ENCODE results near the gene SLC5A8.

The SLC5A8 gene

GRCh38 chr12:101209319-101210302 lies at the start of gene SLC5A8:
TSS of gene SLC5A8 (minus strand) at chr12:101210238. CDS start at chr12:101209848, 390 bp downstream.
- DNase-seq (ENCODE audit: low read depth) = no peak

- no peak for DNase-seq (ENCODE audit: low read depth)
Measured at GRCh38 chr12:101257357-101257756, 47.3 kb upstream of the SLC5A8 start.

GRCh38 chr12:101256266-101256665 lies 46.2 kb upstream of the SLC5A8 start:
- no peak for DNase-seq (ENCODE audit: low read depth)

- DNase-seq (ENCODE audit: low read depth) = no peak
Measured at GRCh38 chr12:101243616-101244015, 33.6 kb upstream of the SLC5A8 start.

GRCh38 chr12:101243074-101243473 lies 33.0 kb upstream of the SLC5A8 start:
- DNase-seq (ENCODE audit: low read depth) = no peak

GRCh38 chr12:101238800-101239329 lies 28.8 kb upstream of the SLC5A8 start:
- DNase-seq (ENCODE audit: low read depth) = no peak

- no peak for DNase-seq (ENCODE audit: low read depth)
Measured at GRCh38 chr12:101238306-101238705, 28.3 kb upstream of the SLC5A8 start.

GRCh38 chr12:101235686-101236085 lies 25.6 kb upstream of the SLC5A8 start:
- DNase-seq (ENCODE audit: low read depth) = no peak

- no peak for DNase-seq (ENCODE audit: low read depth)
Measured at GRCh38 chr12:101231636-101232035, 21.6 kb upstream of the SLC5A8 start.

- no peak for DNase-seq (ENCODE audit: low read depth)
Measured at GRCh38 chr12:101230547-101230946, 20.5 kb upstream of the SLC5A8 start.

- no peak for DNase-seq (ENCODE audit: low read depth)
Measured at GRCh38 chr12:101229841-101230241, 19.8 kb upstream of the SLC5A8 start.

GRCh38 chr12:101221301-101221700 lies 11.3 kb upstream of the SLC5A8 start:
- DNase-seq (ENCODE audit: low read depth) = no peak

- no peak for DNase-seq (ENCODE audit: low read depth)
Measured at GRCh38 chr12:101216810-101217209, 6.8 kb upstream of the SLC5A8 start.

- DNase-seq (ENCODE audit: low read depth) = no peak
Measured at GRCh38 chr12:101207086-101207780, 2.8 kb downstream of the SLC5A8 start.

GRCh38 chr12:101204602-101205304 lies 5.3 kb downstream of the SLC5A8 start:
- no peak for DNase-seq (ENCODE audit: low read depth)

GRCh38 chr12:101200824-101201223 lies 9.2 kb downstream of the SLC5A8 start:
- DNase-seq (ENCODE audit: low read depth) = no peak

- DNase-seq (ENCODE audit: low read depth) = no peak
Measured at GRCh38 chr12:101200145-101200544, 9.9 kb downstream of the SLC5A8 start.

- no peak for DNase-seq (ENCODE audit: low read depth)
Measured at GRCh38 chr12:101186291-101186690, 23.7 kb downstream of the SLC5A8 start.

- no peak for DNase-seq (ENCODE audit: low read depth)
Measured at GRCh38 chr12:101181776-101182175, 28.3 kb downstream of the SLC5A8 start.

- DNase-seq (ENCODE audit: low read depth) = no peak
Measured at GRCh38 chr12:101174541-101174940, 35.5 kb downstream of the SLC5A8 start.

- DNase-seq (ENCODE audit: low read depth) = no peak
Measured at GRCh38 chr12:101173197-101173749, 36.8 kb downstream of the SLC5A8 start.

- DNase-seq (ENCODE audit: low read depth) = no peak
Measured at GRCh38 chr12:101172316-101172715, 37.7 kb downstream of the SLC5A8 start.

Data from CMK (cell line).